Left renal pelvis (tissue), 4 donors: ENCODE results near the gene GCNT4. TPM values are rescaled to one million over a fixed set of nuclear protein-coding genes. Genes with fewer than 3 reads are reported as not detected.
"Not testable (repeated sequence)": the region's sequence is repeated elsewhere in the genome, so short reads cannot be mapped to it uniquely, and the experiment has no call there.

Source experiments
- DNase-seq, 4 donors: peaks; one replicate each; pipeline ENCODE4 v3.0.0-alpha.2; 2013; ENCODE audit warnings: low read depth in 4 of 4, low spot score in 3 of 4
- polyA plus RNA-seq, 4 donors: library from polyadenylated mRNA; unstranded; fragments of 120-200 nt; gene quantifications; one replicate each; pipeline ENCODE4 v1.2.1, GENCODE V29; 2013; ENCODE audit not compliant: insufficient read length in 4 of 4

GCNT4 gene, protein sequence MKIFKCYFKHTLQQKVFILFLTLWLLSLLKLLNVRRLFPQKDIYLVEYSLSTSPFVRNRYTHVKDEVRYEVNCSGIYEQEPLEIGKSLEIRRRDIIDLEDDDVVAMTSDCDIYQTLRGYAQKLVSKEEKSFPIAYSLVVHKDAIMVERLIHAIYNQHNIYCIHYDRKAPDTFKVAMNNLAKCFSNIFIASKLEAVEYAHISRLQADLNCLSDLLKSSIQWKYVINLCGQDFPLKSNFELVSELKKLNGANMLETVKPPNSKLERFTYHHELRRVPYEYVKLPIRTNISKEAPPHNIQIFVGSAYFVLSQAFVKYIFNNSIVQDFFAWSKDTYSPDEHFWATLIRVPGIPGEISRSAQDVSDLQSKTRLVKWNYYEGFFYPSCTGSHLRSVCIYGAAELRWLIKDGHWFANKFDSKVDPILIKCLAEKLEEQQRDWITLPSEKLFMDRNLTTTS
- 10 to 100 TPM in 3 of 4 donors, under 1 TPM in 1; 0.40 to 19.2 (median 16.5) TPM for polyA plus RNA-seq

DNA sequence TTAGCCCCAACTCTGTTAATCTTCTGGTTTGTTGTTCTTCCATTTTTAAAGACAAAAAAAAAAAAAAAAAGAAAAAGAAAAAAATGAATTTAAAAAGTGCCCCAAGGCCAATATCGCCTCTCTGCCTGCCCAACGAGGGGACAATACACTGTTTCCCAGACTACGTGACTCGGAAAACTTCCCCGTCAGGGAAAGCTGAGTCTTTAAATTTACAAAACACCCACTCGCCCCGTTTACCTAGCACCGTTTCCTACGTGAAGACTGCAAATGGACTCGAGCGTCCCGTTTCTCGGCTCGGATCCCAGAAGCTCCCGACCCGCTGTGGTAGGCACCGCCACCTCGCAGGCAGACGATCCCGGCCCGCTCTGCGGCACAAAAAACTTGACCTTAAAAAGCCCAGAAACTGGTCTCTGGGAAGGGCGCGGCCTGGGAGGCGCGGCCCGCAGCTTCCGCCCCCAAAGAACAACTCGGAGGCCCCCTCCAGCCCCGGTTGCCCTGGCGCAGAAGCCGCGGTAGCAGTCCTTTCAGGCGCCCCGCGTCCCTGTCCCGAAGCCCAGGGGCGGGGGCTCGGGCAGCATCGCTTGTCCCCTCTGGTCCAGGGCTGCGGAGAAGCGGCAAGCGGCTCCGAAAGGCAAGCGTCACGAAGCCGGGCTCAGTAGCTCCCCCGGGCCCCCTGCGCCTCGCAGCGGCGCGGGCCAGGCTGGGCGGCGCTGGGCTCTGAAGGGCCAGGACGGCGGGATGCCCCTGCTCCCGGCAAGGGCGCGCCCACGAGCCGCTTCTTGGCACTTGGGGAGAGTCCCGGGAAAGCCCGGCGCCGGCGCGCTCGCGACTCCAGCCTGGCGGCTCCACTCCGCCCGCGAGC lies at the start of gene GCNT4:
TSS of gene GCNT4 (minus strand) at position 367 of the 862 bp plus-strand sequence. CDS start 22,521 bp downstream, outside the sequence.
- DNase-seq: no peak

DNA sequence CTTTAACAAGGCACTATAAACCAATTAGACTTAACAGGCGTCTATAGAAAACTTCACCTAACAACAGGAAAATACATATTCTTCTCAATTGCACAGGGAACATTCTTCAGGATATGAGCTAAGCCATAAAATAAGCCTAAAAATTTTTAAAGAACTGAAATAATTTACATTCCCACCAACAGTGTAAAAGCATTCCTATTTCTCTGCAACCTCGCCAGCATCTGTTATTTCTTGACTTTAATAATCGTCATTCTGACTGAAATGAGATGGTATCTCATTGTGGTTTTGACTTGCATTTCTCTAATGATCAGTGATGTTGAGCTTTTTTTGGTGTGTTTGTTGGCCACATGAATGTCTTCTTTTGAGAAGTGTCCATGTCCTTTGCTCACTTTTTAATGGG lies 43.6 kb upstream of the GCNT4 start:
- DNase-seq: not testable (repeated sequence)

DNA sequence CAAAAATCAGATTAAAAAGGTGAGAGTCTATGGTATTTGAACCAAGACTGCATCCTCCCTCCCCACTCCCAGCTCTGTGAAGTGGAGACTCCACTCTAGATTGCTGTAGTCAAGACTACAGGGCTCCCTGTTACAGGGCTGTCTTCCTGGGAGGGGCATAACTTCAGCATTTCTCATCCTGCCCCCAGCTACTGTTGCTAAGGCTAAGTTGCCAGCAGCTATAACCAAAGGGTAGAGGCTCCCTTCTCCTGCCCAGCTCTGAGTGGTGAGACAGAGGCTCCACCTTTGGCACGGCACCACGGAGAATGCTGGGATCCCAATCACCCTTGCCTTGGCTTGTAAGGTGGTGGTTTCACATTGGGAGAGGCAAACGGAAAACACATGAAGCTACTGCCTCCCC lies 39.2 kb upstream of the GCNT4 start:
- DNase-seq: no peak

DNA sequence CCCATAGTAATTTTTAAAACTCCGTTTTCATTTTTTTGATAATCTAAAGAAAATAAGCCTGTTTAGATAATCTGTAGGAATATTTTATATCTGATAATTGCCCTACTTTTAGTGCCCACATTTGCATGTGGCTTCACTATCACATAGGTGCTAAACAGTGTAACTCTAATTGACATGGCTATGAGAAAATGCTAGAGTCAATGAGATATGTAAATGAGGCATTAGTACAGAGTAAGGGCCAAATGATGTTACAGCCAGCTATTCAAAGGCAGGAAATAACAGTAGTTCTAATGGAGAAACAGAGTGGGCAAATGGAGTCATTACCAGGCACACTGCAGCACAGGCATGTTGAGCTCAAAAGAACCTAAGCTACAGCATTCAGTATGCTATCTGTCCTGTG lies 37.3 kb upstream of the GCNT4 start:
- no peak for DNase-seq

DNA sequence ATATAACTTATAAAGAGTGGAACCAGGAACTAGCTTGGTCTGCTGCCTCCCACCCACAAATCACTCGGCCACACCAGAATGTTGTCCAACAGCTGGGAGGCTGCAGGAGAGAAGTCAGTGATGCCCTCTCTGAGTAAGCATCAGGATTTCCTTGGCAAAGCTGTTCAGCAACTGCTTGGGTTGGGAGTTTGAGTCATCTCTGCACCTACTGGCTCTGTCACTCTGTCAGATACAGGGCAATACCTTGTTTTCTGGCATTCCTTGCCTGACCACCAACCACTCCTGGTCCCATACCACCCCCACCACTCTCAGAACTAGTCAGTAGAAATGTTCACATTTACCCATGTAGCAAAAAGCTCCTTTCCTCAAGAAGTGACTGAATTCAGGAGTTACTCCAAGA lies 36.8 kb upstream of the GCNT4 start:
- no peak for DNase-seq

DNA sequence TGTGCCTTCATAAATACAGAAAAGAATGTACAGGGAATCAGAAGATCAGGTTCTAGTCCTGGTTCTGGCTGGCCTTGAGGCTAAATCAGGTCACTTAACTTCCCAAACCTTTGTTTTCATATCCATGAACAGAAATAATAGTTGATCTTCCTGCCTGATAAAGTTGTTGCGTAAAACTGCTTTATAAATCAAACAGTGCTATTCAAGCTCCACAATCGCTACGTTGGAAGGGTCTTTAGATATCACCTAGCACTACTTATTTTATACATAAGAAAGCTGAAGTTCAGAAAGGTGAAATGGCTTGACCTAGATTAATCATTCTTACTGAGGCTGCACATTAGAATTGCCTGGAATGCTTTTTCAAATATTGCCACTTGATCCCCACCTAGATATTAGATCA lies 36.3 kb upstream of the GCNT4 start:
- no peak for DNase-seq

DNA sequence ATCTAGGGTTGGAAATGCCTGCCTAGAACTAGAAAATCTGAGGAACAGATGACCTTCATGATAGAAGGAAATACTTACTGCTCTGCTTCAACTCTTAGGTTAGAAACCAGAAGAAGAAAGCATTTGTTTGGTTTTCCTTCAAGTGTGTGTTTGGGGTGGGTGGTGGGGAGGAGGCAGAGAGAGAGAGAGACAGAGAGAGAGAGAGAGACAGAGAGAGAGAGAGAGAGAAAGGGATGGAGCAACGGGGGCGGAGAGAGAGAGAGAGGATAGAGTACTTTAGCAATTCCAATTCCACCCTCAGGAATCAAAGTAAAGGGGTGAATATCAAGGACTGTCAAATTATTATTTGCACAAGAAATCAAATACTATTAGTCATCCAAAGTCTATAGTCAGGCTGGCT lies 29.2 kb upstream of the GCNT4 start:
- DNase-seq: no peak

DNA sequence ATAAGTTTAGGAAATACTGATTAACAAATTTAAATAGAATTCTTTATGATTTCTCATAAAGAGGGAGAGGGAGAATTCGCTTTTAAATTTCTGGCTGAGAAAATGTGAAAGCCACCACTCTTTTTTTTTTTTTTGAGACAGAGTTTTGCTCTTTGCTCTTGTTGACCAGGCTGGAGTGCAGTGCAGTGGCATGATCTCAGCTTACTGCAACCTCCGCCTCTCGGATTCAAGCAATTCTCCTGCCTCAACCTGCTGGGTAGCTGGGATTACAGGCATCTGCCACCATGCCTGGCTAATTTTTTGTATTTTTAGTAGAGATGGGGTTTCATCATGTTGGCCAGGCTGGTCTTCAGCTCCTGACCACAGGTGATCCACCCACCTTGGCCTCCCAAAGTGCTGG lies 27.0 kb upstream of the GCNT4 start:
- DNase-seq: not testable (repeated sequence)

DNA sequence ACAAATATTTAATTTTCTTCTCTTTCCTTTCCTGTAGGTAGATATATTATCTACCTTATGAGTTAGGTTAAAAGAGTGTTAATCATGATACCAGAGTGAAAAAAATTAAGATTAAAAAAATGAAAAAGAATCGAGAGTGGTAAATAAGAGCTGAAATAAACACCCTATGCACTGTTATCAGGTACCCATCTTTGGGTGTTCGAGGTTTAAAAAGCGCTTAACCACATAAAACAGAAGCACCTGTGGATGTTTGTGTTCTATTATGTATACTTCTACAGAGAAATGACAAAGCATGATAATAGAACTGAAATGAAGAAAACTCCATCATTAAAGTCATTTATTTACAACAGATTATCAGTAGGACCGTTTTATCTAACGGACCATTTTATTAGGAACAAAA lies 25.7 kb upstream of the GCNT4 start:
- no peak for DNase-seq

DNA sequence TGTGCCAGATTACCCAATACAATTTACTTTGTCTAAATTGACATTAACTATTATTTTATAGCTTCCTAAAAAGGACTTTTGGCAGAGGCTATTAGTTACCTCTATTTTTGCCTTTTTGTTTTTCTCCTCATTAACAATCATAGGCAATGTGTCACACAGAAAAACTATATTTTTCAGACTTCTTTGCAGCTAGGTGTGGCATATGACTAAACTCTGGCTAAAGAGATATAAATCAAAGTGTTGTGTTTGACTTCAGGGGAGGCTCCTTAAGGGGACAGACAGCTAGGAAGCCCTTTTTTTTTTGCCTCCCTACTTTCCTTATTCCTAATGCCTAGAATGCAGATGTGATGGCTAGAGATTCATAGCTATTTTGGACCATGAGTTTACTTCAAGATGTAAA lies 19.7 kb upstream of the GCNT4 start:
- no peak for DNase-seq

DNA sequence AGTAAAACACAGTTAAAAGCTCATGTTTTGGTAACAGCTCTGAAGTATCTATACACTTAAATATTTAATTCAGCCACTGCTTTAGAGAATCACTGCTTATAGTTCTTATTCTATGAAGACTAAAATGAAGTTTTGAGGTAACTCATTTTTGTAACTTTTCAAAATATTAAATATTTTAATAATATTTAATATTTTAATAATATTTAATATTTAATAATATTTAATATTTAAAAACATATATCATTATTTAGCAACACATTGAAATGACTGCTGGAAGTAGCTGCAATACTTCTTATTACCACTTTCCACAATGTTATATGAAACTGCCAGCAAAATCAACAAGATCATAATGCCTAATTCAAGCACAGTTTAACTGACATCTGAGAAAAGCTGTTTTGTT lies 18.7 kb upstream of the GCNT4 start:
- no peak for DNase-seq

DNA sequence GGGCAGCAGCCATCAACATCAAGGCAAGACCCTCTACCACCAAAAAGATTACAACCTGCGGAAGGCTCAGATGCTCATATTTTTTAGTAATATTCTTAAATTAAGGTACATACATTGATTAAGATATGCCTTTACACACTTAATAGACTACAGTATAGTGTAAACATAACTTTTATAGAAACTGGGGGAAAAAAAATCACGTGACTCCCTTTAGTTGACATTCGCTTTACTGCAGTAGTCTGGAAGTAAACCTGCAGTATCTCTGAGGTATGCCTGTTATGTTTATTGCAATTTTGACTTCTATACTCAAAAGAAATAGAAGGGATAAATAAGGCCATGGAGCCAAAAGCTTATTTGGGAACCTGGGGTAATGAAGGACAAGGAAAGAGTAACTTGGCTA lies 15.1 kb upstream of the GCNT4 start:
- no peak for DNase-seq

DNA sequence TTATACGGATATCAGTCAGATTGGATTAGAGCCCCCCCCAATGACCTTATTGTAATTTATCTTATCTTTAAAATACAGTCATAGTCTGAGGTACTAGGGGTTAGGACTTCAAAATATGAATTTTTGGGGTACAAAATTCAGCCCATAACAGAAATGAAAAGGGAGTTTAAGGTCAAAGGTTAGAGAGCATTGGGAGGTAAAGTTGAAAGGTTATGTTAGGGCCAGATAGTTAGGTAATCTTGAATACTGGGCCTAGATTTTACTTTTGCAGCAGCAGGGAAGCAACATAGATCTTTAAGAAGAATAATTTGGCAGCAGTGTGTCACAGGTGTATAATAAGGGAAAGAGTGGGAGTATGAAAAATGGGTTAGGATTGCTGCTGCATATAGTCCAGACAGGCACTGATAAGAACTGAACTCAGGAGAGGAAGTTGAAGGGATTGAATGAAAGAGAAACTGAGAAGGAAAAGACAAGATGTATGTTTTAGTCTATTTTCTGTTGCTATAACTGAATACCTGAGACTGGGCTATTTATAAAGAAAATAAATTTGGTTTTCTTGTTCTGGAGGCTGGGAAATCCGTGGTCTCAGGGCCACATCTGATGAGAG lies 10.7 kb upstream of the GCNT4 start:
- DNase-seq: no peak

DNA sequence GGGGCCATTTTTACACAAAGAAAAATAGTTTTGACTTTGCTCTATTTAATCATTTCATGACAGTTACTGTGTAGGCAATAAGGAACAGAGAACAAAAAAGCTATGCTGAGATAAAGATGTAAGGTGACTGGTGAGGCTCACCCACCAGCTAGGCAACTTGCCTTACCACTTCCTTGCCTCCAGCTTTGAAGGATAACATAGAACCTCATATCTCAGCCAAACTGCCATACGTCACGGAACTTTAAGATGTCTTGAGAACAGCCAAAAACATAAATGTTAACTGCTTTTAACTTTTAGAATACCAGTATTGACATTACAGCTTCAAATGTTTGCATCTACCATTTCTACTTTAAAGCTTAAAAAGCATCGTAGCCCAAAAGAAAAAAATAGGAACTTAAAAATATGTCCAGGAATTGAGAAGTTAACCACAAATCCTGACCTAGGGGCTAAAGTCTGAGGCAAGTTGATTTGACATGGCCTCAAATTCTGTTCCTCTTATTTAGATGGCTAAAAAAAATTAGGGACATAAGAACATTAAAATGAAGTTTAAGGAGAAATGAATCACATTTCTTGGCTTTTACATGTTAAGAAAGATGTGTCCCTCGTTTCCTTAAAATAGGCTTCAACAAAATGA lies 7.7 kb upstream of the GCNT4 start:
- no peak for DNase-seq

DNA sequence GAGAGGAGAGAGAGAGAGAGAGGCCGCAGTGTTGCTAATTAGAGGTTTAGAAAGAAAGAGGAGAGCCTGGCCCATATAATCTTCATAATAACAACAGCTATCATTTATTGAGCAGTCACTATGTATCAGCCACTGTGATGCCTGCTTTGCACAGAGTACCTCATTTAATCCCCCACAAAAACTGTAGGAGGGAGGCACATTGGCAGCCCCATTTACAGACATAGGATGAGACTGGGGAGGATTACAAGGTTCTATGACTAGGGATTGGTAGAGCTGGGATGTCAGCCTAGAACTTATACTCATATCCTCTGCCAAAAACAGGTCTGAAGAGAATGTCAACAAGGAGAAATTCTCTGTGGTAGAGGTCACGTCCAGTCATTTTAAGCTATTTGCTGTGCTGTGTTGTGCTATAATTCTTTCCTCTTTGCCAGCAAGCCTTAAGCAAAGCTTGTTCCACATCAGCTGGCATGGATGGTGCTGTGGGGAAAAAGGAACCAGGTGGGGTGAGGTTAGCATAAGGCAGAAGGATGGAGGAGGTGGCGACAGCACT lies 6.7 kb upstream of the GCNT4 start:
- DNase-seq: no peak

DNA sequence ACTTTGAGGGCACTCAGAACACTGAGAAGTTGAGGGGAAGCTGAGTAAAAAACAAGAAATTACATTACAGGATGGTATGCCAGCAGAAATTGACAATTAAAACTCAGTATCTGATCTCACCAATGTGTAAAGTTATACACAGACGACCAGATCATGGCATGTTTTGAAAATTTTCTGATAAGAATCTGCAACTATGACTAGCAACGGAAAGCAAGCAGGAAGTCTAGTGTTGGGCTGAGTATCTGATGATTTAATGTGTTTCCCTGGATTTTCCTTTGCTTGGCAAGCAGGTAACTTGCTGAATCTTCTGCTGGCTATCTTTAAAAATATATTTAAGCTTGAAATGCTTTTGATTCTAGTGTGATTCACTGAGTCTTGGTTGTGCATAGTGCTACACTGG lies 5.2 kb upstream of the GCNT4 start:
- DNase-seq: no peak

DNA sequence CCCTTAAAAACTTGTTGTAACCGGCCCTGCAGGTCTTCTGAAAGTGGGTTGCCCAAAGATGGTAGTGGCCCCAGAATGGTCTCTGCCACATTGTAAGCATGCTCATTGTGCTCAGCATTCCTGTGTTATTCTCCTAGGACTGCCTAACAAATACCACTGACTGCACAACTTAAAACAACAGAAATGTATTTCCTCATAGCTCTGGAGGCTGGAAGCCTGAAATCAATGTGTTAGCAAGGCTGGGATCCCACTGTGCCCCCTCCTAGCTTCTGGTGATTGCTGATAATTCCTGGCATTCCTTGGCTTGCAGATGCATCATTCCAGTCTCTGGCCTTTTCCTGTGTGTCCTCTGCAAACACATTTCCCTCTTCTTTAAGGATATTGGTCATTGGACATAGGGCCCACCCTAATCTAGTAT lies 3.4 kb upstream of the GCNT4 start:
- DNase-seq: no peak

DNA sequence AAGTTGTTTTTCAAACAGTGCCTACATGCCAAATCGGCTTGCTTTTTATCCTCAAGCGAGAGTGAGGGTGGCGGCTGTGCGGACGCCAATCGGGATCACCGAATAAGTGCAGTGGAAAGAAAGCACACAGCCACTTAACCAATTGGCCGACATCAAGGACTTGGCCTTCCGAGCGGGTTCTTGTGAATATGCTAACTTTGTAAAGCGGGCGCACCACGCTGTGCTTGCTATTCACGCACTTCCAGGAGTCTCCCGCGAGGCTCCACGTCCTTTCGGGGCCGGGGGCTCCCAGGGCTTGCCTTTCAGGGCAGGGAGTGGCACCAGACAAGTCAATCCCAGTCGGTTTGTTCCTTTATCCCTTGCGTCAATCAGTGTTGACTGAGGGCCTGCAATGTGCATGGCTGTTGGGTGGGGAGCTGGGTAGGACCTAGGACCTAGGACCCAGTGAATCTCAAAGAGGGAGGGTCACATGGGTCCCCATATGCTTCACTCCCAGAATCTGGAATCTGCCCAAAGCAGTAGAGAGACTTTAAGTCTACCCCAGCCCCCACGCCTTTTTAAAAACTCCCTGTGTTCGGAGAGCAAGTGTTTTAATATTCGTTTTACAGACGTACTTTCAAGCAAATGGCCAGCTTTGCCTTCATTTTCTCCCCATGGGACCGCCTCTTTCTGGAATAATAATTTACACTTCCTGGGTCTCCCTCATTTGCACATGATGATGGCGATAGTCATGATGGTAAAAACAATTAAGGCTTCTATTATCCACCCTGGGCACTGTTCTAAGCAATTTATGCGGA lies 2.0 kb upstream of the GCNT4 start:
- DNase-seq: peak in 2 of 4 donors; percentile 26 to 46

DNA sequence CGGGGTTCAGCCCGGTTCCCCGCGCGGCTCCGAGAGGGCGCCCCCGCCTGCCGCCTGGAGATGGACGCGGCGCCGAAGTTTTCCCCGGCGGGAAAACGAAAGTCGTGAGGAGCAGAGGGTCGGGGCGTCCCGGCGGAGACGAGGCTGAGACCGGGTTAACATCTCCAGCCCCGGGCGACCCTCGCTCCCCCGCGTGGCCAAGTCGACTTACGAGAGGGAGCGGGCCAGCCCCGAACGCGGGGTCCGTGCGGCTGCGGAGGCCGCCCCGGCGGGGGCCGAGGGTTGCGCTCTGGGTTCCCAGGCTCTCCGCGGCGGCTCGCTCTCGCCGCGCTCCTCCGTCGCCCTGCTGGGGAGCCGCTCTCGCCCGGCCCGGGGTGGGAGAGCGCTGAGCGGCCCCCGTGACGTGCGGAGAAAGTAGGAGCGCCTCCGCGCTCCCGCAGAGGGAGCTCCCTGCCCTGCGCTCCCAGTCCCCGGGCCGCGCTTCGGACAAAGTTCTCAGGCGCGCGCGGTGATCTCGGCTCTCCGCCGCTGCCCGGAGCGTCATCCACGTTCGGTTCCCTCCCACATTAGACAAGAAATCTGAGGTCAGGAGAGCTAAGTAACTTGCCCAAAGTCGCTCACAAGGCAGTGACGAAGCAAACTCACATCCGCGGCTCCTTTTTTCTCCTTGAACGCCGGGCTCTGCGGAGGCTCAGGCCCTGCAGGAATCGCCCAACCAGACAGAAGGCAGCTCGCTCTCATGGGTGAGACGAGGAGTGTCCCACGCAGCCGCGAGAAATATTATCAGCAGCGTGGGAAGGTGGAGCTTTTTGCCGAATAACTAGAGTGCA lies 1.2 kb upstream of the GCNT4 start:
- DNase-seq: peak; percentile 44 to 59 (median 56)
